Posterior vena cava (tissue), 2 donors: ENCODE data around the gene S100P. TPM values are rescaled to one million over a fixed set of nuclear protein-coding genes. Genes with fewer than 3 reads are reported as not detected.
"Not testable (repeated sequence)": the region's sequence is repeated elsewhere in the genome, so short reads cannot be mapped to it uniquely, and the experiment has no call there.

ENCODE experiments used
- DNase-seq: peaks from one replicate; pipeline ENCODE4 v3.0.0-alpha.2; 2020; ENCODE audit warnings: low spot score
- intact Hi-C, 2 donors: fragments of 100-400 bp; cut with DNase I; formaldehyde crosslinking; loops; one replicate each; pipeline versions ENCODE4 v1.14.1 to v1.14.2; 2022 to 2023
- total RNA-seq, 2 donors: library from RNA; stranded (reverse); fragmentation: NEBNext Ultra II Directional; extraction: Animal tissue kit (Norgen Biotek cat#: 25700); gene quantifications; one replicate each; pipeline ENCODE4 v1.2.1, GENCODE V29; 2021
- donor health status: DM: yes; HTN: yes; CAD: no.
- donor health status: DM: yes; HTN: yes; CAD: no.

The S100P gene
- total RNA-seq, 2 donors from 2014 or later: 3.5 to 7.8 TPM

- no peak for DNase-seq
- intact Hi-C loops: loop anchor here in 1 of 2 donors (10.0 kb wide), 1 partner anchor 348 kb away; the partner anchor contains the start of gene GRPEL1
These were observed 23.4 kb downstream of the S100P start for GRCh38 chr4:6716958-6717655.

- intact Hi-C loops: loop anchor here in 1 of 2 donors (10.0 kb wide), 1 partner anchor 346 kb away; the partner anchor contains the start of gene GRPEL1
- no peak for DNase-seq
These were observed 25.4 kb downstream of the S100P start for GRCh38 chr4:6718932-6719610.

GRCh38 chr4:6719611-6720179, 26.0 kb downstream of the S100P start:
- intact Hi-C loops: loop anchor here (2.0 to 10.0 kb wide), 7 partner anchors 55 to 358 kb away; partner anchors contain the start of genes GRPEL1 (in 1 of the 2) and KIAA0232 (in 1 of the 2)
- no peak for DNase-seq

GRCh38 chr4:6720202-6720699, 26.6 kb downstream of the S100P start:
- intact Hi-C loops: loop anchor here (2.0 to 10.0 kb wide), 6 partner anchors 55 to 357 kb away; partner anchors contain the start of gene KIAA0232 (in 1 of the 2)
- DNase-seq: peak; percentile 95

GRCh38 chr4:6721121-6721520, 27.4 kb downstream of the S100P start:
- intact Hi-C loops: loop anchor here (2.0 to 10.0 kb wide), 6 partner anchors 54 to 356 kb away; partner anchors contain the start of gene KIAA0232 (in 1 of the 2)
- no peak for DNase-seq

GRCh38 chr4:6722891-6723290, 29.2 kb downstream of the S100P start:
- intact Hi-C loops: loop anchor here (5.0 to 10.0 kb wide), 5 partner anchors 52 to 354 kb away; partner anchors contain the start of gene KIAA0232 (in 1 of the 2)
- DNase-seq: no peak

GRCh38 chr4:6723851-6724250, 30.2 kb downstream of the S100P start:
- intact Hi-C loops: loop anchor here (5.0 to 10.0 kb wide), 5 partner anchors 51 to 353 kb away; partner anchors contain the start of gene KIAA0232 (in 1 of the 2)
- no peak for DNase-seq

- no peak for DNase-seq
- intact Hi-C loops: loop anchor here (5.0 to 10.0 kb wide), 5 partner anchors 50 to 353 kb away; partner anchors contain the start of gene KIAA0232 (in 1 of the 2)
These were observed 30.9 kb downstream of the S100P start for GRCh38 chr4:6724421-6725111.

- DNase-seq: not testable (repeated sequence)
These were observed 31.8 kb downstream of the S100P start for GRCh38 chr4:6725427-6725961.

GRCh38 chr4:6727081-6727942, 33.6 kb downstream of the S100P start:
- peak; percentile 84 for DNase-seq
- intact Hi-C loops: loop anchor here in 1 of 2 donors (10.0 kb wide), 1 partner anchor 47 kb away; no protein-coding TSS in a partner anchor

More at GRCh38 chr4:6725427-6725961, 31.8 kb downstream of the S100P start:
- intact Hi-C loops: loop anchor here in 1 of 2 donors (10.0 kb wide), 1 partner anchor 49 kb away; no protein-coding TSS in a partner anchor

- DNase-seq: no peak
- intact Hi-C loops: loop anchor here in 1 of 2 donors (10.0 kb wide), 1 partner anchor 47 kb away; no protein-coding TSS in a partner anchor
These were observed 34.2 kb downstream of the S100P start for GRCh38 chr4:6727943-6728250.

- DNase-seq: no peak
- intact Hi-C loops: loop anchor here in 1 of 2 donors (10.0 kb wide), 1 partner anchor 46 kb away; no protein-coding TSS in a partner anchor
These were observed 34.8 kb downstream of the S100P start for GRCh38 chr4:6728320-6729029.

- peak; percentile 84 for DNase-seq
These were observed 37.1 kb downstream of the S100P start for GRCh38 chr4:6730603-6731317.

GRCh38 chr4:6731318-6731675, 37.6 kb downstream of the S100P start:
- no peak for DNase-seq
- intact Hi-C loops: no loop called here

More at GRCh38 chr4:6730603-6731317, 37.1 kb downstream of the S100P start:
- intact Hi-C loops: no loop called here

- DNase-seq: no peak
- intact Hi-C loops: no loop called here
These were observed 38.1 kb downstream of the S100P start for GRCh38 chr4:6731780-6732179.
